ENCODE measurements around the gene RNASET2. TPM values are rescaled to one million over a fixed set of nuclear protein-coding genes. Genes with fewer than 3 reads are reported as not detected.
A peak's percentile ranks its signal among the peaks of the same experiment; 100 is the strongest.

The RNASET2 gene
- total and polyA plus RNA-seq, 2 of the 13 experiments (the other 11 are each of a cell fraction or from before 2014, with no cell fraction given), result 44.6 to 597 TPM

DNA sequence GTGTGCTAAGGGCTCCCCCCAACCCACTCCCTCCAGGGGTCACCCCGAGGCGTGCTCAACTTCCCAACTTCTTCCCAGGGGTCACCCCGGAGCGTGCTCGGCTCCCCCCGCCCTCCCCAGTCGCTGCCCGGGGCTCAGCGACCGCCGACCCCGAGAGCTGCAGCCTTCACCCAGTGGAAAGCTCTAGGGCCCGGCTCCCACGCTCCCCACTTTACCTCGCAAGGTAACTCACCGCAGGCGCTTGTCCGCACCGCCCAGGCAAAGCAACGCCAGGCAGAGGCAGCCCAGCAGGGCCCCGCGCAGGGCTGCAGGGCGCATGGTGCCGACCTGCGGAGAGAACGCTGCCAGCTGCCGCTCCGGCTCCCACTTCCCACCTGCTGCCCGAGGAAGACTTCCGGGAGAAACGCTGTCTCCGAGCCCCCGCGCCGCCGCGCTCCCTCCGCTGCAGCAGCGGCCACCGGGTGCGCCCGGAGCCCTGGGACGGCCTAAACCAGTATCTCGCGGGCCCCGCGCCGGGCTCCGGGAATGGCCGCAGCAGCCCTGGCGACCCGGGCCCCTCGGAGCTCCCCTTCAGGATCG, 396 bp downstream of the RNASET2 start (continued):
- TF ChIP-seq, protein P1, sequence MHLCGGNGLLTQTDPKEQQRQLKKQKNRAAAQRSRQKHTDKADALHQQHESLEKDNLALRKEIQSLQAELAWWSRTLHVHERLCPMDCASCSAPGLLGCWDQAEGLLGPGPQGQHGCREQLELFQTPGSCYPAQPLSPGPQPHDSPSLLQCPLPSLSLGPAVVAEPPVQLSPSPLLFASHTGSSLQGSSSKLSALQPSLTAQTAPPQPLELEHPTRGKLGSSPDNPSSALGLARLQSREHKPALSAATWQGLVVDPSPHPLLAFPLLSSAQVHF (CRISPR knock-in tag; IDR thresholded peaks at IDR 0.05), result peak; percentile 69; the same call in 1 of the 2 replicates
- TF ChIP-seq, protein P2, sequence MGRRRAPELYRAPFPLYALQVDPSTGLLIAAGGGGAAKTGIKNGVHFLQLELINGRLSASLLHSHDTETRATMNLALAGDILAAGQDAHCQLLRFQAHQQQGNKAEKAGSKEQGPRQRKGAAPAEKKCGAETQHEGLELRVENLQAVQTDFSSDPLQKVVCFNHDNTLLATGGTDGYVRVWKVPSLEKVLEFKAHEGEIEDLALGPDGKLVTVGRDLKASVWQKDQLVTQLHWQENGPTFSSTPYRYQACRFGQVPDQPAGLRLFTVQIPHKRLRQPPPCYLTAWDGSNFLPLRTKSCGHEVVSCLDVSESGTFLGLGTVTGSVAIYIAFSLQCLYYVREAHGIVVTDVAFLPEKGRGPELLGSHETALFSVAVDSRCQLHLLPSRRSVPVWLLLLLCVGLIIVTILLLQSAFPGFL (CRISPR knock-in tag; IDR thresholded peaks at IDR 0.05), result 0 out of 2 replicates have a peak, but pooled peaks have one; percentile 19
- TF ChIP-seq ZBTB39 (CRISPR knock-in tag; IDR thresholded peaks at IDR 0.05) (0 out of 2 replicates have a peak, but pooled peaks have one; percentile 15), ZXDC (CRISPR knock-in tag; IDR thresholded peaks at IDR 0.05) (peak; percentile 70; the same call in 1 of the 2 replicates), ZNF766 (CRISPR knock-in tag; IDR thresholded peaks at IDR 0.05; ENCODE audit: borderline replicate concordance) (no peak), WIZ (CRISPR knock-in tag; IDR thresholded peaks at IDR 0.05) (0 out of 2 replicates have a peak, but pooled peaks have one; percentile 62), ZNF788 (CRISPR knock-in tag; IDR thresholded peaks at IDR 0.05; ENCODE audit: borderline replicate concordance) (no peak), HNF4A (CRISPR knock-in tag; IDR thresholded peaks at IDR 0.05) (no peak), ZNF782 (CRISPR knock-in tag; IDR thresholded peaks at IDR 0.05; ENCODE audit: borderline replicate concordance) (0 out of 2 replicates have a peak, but pooled peaks have one; percentile 5), ZNF678 (CRISPR knock-in tag; IDR thresholded peaks at IDR 0.05) (peak; percentile 18; the same call in 1 of the 2 replicates), ZNF724P (CRISPR knock-in tag; IDR thresholded peaks at IDR 0.05; ENCODE audit: borderline replicate concordance) (0 out of 2 replicates have a peak, but pooled peaks have one; percentile 82), KDM4B (CRISPR knock-in tag; IDR thresholded peaks at IDR 0.05) (0 out of 2 replicates have a peak, but pooled peaks have one; percentile 9), ZNF564 (CRISPR knock-in tag; IDR thresholded peaks at IDR 0.05) (0 out of 2 replicates have a peak, but pooled peaks have one; percentile 9), ELK4 (CRISPR knock-in tag; IDR thresholded peaks at IDR 0.05; ENCODE audit: borderline replicate concordance) (peak; percentile 40; the same call in 1 of the 2 replicates)
- TF ChIP-seq, protein P3, sequence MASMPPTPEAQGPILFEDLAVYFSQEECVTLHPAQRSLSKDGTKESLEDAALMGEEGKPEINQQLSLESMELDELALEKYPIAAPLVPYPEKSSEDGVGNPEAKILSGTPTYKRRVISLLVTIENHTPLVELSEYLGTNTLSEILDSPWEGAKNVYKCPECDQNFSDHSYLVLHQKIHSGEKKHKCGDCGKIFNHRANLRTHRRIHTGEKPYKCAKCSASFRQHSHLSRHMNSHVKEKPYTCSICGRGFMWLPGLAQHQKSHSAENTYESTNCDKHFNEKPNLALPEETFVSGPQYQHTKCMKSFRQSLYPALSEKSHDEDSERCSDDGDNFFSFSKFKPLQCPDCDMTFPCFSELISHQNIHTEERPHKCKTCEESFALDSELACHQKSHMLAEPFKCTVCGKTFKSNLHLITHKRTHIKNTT (CRISPR knock-in tag; IDR thresholded peaks at IDR 0.05), result 0 out of 2 replicates have a peak, but pooled peaks have one; percentile 49
- TF ChIP-seq, protein P4, sequence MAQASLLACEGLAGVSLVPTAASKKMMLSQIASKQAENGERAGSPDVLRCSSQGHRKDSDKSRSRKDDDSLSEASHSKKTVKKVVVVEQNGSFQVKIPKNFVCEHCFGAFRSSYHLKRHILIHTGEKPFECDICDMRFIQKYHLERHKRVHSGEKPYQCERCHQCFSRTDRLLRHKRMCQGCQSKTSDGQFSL (CRISPR knock-in tag; IDR thresholded peaks at IDR 0.05), result peak; percentile 22; the same call in 1 of the 2 replicates
- TF ChIP-seq, protein P5, sequence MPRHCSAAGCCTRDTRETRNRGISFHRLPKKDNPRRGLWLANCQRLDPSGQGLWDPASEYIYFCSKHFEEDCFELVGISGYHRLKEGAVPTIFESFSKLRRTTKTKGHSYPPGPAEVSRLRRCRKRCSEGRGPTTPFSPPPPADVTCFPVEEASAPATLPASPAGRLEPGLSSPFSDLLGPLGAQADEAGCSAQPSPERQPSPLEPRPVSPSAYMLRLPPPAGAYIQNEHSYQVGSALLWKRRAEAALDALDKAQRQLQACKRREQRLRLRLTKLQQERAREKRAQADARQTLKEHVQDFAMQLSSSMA (CRISPR knock-in tag; IDR thresholded peaks at IDR 0.05), result 0 out of 2 replicates have a peak, but pooled peaks have one; percentile 65

Measured in HepG2 (cell line).